Stimulated activated CD4-positive, alpha-beta T cell treated with anti-CD3 and anti-CD28 coated beads, Interleukin-1b, Interleukin-23, amount 100 ng/mL, for 1 hour (primary cell): ENCODE data around the gene F11R.
A peak's percentile ranks its signal among the peaks of the same experiment; 100 is the strongest.
"Not testable (repeated sequence)": the region's sequence is repeated elsewhere in the genome, so short reads cannot be mapped to it uniquely, and the experiment has no call there.

Source experiments
- DNase-seq, 2 donors: peaks; one replicate each; pipeline ENCODE4 v3.0.0-alpha.2; 2020; ENCODE audit warnings: low read depth in 2 of 2

Gene F11R

DNA sequence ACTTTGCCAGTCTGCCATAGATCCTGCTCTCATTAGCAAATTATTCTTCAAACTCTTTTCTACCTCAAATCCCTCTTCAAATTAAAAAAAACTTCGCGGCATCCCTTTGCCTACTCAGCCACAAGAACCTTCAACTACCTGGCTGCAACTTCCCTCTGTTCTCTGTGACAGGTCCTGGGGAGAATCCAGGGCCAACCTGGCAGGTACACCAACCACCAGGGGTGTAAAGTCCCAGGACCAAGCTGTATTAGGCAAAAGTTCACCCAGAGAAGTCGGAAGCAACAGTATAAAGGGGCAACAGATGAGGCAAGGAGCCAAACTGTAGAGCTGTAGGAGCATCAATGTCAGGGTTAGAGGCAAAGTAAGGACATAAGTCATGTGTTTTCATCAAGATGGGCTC, 48.0 kb downstream of the F11R start:
- DNase-seq: no peak

DNA sequence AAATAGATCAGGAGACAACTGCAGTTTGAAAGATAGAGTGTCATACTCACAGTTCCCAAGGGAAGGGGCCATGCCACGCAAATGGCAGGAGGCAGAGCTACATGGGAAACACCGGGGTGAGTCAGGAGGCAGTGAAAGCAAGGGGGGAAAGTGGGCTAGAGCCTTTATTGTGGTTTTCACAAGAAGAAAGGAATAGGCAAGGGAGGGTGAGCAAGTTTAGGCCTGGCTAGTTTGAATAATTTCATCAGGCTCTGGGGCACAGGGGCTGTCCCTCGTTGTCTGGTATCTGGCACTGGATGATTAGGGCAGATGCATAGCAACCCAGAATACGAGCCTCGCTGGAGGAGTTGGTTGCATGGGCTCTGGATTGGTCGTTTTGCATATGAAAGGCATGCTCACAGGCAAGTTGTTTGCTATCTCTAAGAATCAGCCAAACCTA, 49.3 kb downstream of the F11R start:
- no peak for DNase-seq

DNA sequence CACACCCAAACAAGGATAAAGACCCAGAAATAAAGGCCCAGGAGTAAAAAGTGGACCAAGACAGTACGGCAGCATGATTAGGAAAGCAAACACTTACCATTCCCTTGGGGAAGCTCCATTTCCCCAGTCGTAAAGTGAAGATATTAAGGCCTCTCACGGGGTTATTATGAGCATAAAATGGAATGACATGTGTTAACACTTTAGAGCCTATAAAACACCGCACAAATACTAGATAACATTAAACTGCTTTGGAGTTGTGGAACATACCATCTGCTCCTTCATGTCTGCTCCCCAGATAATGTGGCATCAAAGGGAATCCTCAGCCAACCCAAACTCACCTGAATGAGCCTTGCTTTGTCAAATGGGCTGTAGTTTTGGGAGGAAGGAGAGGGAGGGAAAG, 57.4 kb downstream of the F11R start:
- DNase-seq: no peak

DNA sequence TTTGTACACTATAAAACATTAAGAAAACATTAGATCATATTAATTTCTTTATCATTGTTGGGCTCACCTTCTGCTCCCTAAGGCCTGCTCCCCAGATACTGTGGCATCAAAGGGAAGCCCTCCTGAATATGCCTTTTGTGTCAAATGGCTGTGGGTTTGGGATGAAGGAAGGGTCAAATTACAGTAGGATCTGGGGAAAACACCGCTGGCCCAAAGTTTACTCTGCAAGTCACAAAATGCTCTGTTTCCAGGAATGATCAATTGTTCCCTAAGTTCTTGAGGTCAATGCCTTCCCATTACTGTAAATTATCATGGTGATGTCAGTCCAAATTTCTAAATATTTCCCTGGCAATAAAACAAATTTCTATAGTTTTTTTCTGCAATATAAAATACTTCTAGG, 59.5 kb downstream of the F11R start:
- no peak for DNase-seq

DNA sequence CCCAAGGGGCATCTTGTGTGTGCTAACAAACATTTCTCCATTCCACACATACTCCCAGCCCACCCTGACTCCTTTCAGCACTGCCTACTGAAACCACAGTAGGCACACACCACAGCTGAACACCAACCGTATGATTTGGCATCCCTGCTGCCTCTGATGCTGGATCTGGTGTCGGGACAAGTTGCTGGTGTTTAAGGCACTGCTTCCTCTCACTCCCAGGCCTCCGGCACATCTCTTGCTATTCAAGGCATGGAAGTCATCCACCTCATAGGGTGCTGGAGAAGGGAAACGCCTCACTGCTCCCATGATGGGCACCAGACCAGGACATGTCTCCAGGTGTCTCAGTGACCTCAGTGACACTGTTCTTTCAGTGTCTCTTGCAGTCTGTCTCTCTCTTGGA, 64.0 kb downstream of the F11R start:
- DNase-seq: no peak

DNA sequence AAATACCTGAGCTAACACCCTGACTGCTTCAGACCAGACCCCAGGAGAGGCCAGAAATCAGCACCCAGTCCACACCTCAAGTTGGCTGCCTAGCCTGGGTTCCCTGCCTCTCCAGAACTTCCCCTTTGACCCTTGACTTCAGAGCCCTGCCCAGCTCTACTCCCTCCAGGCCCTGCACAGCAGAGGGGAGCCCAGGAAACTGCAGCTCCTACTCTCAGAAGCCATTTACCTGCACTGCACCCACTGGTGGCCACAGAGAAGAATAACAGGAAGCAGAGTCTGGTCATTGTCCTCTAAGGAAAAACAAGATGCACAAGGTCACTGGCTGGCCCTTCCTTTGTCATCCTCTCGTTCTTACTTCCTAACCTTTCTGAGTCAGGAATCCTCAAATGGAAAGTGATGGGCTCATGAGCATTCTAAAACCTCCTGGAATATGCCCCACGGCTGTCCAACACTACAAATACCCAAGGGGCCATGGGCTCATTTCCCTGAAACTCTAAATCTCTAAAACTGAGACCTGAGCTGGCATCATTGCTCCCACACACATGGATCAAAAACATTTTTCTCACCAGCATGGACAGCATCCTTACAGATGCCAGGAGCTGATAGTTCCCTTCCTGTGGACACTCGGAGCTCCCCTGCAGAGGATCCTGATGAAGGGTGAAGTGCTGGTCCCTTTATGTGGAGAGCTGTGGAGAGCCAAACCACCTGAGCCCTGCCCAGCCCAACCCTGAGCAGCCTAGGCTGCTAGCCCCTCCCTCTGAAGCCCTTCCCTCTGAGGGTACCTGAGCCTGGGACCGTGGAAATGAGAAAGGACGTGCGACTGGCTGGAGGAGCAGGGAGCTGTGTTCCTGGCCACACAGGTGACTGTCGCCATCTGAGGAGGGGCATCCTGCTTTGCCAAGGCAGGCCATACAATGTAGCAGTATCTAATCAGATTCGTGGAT, 66.5 kb downstream of the F11R start, which contains the start of gene ITLN2:
Gene ITLN2 (minus strand): TSS at position 652 of the 947 bp plus-strand sequence. CDS start 68 bp downstream, at position 584.
- DNase-seq: no peak

DNA sequence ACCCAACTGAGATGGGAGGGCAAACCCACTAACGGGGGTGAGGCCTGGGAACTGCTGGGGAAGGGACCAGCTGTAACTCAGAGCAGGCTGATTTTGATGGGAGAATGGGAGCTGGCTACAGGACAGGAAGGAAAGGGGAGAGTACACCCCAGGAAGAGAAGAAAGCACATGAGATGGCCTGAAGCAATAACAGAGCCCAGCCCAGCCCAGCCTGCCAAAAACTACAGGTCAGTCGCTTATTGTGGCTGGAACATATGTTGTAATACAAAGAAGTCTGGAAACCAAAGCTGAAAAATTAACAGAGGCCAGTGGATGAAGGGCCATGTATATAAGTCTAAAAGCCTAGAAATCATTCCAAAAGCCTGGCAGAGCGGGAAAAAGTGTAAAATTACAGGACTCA, 67.9 kb downstream of the F11R start:
- no peak for DNase-seq

DNA sequence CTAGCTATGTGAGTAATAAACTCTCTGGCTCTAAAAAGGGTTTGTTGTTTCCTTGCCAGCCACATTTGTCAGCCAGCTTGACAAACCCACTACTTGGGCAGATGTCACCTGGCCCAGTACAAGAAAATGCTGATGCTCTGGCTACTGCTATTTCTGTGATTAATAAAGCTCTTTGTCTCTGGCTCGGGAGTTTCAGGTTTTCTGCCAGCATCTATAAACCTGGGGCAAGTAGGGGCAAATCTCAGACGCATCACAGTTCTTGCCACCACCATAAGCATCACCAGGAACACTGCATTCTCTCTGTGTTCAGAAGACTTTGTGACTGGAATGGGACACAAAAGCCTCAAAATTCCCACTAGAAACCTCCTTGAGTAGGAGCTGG, 68.8 kb downstream of the F11R start:
- no peak for DNase-seq

DNA sequence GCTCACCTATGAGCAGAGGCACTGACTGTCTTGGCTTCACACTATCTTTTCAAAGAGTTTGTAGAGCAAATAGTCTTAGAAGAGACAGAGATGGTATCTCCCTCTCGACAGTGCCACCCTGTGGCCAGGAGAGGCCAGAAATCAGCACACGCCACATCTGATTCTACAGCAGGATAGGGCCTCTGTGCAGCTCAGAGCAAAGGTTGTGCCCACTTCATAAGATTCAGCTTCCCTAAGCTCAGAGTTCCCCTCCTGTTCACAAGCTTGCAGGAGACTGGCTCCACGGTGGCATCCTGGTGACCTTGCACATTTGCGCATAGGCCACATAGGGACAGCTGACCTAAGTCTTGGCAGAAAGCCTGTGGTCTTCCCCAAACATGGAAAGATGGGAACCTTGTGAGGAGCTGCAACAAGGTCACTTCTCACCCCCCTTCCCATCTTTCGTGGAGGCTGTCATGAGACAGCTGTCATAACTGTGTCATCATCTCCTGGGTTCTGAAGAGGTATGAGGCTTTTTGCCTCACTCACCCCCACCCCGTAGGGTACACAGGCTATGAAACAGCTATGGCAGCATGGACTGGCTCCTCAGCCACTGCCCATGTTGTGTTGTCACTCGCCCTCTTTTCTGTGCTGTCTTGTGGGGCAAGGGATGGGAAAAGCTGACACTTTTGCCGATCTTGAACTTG, 69.4 kb downstream of the F11R start:
- DNase-seq: peak; percentile 32 to 47

DNA sequence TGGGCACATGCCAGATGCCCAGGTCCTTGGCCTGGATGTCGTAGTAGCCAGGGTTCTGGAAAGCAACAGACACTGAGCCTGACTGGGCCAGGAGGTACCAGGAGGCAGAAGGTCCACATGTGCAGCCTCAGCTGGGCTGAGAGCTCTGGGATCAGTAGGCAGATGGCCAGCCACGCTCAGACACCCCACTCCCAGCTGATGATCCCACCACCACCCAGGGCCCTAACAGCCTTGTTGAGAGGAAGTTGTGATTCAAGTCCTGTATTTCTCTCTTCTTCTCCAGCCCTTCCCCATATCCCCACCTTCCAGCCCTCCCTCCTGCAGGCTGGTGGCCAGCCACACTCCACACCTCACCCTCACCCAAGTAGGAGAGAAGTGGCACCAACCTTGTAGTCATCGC, 70.3 kb downstream of the F11R start:
- no peak for DNase-seq

DNA sequence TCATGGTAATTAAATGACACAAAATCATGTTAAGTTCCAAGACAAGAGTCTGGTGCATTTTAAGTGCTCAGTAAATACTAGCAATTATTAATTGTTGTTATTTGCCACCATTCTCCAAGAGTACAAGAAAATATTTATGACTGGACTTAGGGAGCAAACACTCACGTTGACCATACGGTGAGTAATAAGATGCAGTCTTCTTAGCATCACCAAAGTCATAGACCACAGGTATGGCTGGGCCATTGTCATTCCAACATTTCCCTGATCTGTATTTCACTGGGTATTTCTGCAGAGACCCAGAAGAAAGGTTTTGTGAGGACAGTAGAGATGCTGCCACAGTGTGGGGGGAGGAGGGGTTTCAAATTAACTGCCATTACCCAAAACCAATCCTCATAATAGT, 71.1 kb downstream of the F11R start:
- DNase-seq: no peak

DNA sequence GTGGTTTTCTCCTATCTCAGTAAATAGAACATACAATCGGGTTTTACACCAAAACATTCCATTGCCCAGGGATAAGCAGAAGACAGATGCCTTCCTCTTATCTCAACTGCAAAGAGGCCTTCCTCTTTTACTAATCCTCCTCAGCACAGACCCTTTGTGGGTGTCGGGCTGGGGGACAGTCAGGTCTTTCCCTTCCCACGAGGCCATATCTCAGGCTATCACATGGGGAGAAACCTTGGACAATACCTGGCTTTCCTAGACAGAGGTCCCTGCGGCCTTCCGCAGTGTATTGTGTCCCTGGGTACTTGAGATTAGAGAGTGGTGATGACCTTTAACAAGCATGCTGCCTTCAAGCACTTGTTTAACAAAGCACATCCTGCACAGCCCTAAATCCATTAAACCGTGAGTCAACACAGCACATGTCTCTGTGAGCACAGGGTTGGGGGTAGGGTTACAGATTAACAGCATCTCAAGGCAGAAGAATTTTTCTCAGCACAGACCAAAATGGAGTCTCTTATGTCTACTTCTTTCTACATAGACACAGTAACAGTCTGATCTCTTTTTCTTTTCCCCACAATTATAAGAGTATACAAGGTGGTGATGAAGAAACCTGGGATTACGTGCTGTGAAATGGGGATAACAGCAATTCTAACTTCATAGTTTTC, 71.6 kb downstream of the F11R start:
- not testable (repeated sequence) for DNase-seq

DNA sequence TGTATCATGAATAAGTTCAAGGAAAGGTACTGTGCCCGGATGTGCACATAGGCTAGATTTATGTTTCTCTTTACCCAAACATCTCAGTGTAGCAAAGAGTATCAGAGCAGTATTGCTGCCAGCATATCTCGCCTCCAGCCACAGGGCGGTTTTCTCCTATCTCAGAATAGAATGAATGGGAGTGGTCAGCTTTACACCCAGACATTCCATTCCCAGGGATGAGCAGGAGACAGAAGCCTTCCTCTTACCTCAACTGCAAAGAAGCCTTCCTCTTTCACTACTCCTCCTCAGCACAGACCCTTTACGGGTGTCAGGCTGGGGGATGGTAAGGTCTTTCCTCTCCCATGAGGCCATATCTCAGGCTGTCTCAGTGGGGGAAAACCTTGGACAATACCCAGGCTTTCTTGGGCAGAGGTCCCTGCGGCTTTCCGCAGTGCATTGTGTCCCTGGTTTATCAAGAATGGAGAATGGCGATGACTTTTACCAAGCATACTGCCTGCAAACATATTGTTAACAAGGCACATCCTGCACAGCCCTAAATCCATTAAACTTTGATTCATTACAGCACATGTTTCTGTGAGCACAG, 73.7 kb downstream of the F11R start:
- DNase-seq: not testable (repeated sequence)

DNA sequence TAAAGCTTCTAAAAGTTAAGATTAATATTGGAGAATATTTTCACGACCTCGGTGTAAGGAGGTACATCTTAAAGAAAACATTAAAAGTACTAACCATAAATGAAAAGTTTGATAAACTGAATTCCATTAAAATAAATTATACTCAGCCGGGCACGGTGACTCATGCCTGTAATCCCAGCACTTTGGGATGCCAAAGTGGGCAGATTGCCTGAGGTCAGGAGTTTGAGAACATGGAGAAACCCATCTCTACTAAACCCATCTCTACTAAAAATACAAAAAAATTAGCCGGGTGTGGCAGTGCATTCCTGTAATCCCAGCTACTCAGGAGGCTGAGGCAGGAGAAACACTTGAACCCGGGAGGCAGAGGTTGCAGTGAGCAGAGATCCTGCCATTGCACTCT, 75.1 kb downstream of the F11R start:
- not testable (repeated sequence) for DNase-seq
